Measurements from ENCODE around the gene KRT15. TPM values are rescaled to one million over a fixed set of nuclear protein-coding genes. Genes with fewer than 3 reads are reported as not detected.

KRT15 gene
- total RNA-seq, 2 donors from 2014 or later: 0.47 TPM; not detected in 1

DNA sequence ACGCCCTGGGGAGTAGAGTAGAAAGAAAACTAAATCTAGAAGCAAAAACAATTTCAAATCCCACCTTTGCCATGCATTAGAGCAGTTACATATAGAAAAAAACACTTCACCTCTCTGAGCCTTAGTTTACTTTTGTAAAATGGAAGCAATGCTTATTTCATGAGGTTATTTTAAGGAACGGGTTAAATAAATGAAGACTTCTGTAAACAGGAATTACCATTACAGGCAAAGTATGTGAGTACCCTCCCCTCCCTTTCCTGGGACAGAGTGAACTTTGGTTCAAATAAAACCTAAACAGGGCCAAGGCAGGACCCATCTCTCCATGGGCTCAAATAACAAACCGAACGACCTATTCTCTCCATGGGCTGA lies 4.5 kb upstream of the KRT15 start:
- TF ChIP-seq, protein P1, sequence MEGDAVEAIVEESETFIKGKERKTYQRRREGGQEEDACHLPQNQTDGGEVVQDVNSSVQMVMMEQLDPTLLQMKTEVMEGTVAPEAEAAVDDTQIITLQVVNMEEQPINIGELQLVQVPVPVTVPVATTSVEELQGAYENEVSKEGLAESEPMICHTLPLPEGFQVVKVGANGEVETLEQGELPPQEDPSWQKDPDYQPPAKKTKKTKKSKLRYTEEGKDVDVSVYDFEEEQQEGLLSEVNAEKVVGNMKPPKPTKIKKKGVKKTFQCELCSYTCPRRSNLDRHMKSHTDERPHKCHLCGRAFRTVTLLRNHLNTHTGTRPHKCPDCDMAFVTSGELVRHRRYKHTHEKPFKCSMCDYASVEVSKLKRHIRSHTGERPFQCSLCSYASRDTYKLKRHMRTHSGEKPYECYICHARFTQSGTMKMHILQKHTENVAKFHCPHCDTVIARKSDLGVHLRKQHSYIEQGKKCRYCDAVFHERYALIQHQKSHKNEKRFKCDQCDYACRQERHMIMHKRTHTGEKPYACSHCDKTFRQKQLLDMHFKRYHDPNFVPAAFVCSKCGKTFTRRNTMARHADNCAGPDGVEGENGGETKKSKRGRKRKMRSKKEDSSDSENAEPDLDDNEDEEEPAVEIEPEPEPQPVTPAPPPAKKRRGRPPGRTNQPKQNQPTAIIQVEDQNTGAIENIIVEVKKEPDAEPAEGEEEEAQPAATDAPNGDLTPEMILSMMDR (IDR thresholded peaks at IDR 0.05): no peak
- H3K9me3 ChIP-seq: no peaks in the 10 kb centered on the region
- peaks cover 0 to 12% of the 10 kb centered on the region in 2 donors for H3K4me1 ChIP-seq
- no peak overlapping the region for H3K27ac ChIP-seq
- H3K4me3 ChIP-seq: no peak overlapping the region
- H3K36me3 ChIP-seq: no peaks in the 10 kb centered on the region
- H3K27me3 ChIP-seq: peaks cover 10 to 16% of the 10 kb centered on the region in 2 donors
- DNase-seq (ENCODE audit: low spot score): no peak

DNA sequence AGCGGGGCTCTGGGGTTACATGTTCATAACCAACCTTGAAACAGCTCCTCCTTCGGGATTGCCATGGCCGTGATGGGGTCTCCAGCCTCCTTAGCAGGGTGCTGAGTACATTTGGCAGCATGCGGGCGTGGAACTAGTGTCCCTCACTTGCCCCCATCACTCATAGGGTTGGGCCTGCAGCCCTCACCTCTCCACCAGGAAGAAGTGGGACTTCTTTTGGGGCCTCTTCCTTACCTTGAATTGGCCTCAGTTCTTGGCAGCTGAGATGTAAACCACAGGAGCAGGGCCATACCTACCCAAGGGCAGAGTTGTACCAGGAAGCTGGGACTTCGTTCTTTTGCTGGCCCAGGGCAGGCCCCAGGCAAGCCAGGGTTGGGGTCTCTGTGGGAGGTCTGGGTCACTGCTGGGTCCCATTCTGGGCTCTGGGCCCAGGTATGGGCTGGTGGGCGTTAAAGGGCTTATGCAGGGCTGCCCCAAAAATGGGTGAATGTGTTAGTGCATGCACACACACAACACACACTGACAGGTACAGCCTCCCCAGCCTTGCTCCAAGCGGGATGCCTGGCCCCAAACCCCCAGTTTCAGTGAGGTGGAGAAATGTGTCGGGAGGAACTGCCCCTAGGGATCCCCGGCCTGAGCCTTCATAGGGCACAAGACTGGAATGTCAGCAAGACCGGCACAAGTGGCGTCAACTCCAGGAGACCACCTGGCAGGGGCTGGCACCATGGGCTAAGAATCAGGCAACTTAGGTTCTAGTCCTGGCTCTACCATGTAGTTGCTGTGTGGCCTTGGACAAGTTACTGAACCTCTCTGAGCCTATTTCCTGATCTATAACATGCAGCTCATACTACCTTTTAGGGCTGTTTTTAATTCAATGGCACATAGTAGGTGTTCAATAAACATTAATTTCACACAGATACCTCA lies 3.9 kb upstream of the KRT15 start:
- peaks cover 4 to 10% of the 10 kb centered on the region in 2 donors for H3K27me3 ChIP-seq
- TF ChIP-seq, protein P1 (IDR thresholded peaks at IDR 0.05): no peak
- no peak overlapping the region for H3K4me3 ChIP-seq
- no peak overlapping the region for H3K27ac ChIP-seq
- DNase-seq (ENCODE audit: low spot score): no peak
- no peaks in the 10 kb centered on the region for H3K36me3 ChIP-seq
- peaks cover 0 to 5% of the 10 kb centered on the region in 2 donors for H3K4me1 ChIP-seq
- H3K9me3 ChIP-seq: no peaks in the 10 kb centered on the region

DNA sequence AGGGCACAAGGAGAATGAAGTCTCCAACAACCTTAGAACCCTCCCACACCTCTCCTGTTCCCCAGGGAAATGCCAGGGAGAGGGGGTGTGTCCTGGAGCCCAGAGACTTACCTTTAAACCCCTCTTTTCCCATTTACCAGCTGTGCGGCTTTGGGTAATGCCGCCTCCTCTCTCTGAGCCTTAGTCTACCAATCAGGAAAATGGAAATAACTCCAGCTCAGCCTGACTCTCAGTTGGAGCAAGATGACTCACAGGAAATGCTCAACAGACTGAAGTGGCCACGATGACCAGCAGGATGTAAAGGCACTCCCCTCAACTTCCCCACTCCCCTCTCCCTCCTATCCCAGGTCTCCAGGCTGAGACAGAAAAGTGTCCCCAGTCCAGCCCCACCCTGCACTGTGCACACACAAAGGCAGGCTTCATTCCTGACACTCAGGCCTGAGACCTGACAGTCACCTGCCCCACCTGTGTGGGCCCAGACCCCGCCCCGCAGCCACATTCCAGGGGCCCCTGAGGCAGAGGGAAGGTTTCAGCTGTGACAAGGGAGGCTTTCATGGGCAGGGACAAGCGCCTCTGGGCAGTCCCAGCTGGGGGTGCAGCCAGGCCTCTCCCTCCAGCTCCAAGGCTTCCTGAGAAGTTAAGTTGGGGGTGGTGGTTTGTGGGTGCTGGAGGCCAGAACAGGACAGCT lies 3.0 kb upstream of the KRT15 start:
- Histone ChIP-seq H3K9me3 (no peaks in the 10 kb centered on the region), H3K4me1 (no peaks in the 10 kb centered on the region), H3K27me3 (peaks cover 0 to 1% of the 10 kb centered on the region in 2 donors), H3K27ac (no peak overlapping the region), H3K36me3 (no peaks in the 10 kb centered on the region), H3K4me3 (no peak overlapping the region)
- TF ChIP-seq, protein P1 (IDR thresholded peaks at IDR 0.05): no peak
- no peak for DNase-seq (ENCODE audit: low spot score)

DNA sequence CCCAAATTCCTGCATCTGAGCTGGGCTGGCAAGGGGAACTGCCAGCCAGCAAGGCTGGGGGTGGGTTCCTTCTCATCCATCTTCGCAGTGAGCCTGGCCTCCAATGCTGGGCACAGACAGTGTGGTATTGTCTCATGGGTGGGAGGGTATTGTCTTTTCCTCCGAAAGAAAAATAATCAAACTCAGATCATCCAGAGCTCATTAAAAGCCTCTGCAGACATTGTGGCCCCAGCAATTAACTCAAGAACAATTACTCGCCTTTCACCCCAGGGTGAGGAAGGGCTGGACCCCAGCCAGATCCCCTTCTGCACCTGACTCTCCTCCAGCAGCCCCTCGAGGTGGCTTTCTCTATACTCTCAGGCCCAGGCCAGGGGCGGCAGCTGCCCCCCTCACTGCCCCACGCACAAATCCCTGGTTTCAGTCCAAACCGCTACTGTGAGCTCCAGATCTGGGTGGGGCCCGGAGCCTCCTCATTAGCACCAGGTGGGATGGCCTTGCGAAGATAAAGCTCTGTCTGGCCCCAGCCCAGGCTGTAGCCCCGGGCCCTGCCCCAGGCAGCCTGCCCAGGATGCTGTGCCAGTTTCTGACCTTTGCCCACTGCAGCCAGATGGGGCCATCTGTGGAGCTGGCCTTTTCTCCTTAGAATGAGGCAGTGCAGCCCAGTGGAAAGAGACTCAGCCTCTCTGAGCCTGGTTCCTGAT lies 2.3 kb upstream of the KRT15 start:
- H3K4me3 ChIP-seq: no peak overlapping the region
- H3K27ac ChIP-seq: no peak overlapping the region
- TF ChIP-seq, protein P1 (IDR thresholded peaks at IDR 0.05): no peak
- H3K27me3 ChIP-seq: no peaks in the 10 kb centered on the region
- H3K9me3 ChIP-seq: no peaks in the 10 kb centered on the region
- DNase-seq (ENCODE audit: low spot score): no peak
- no peaks in the 10 kb centered on the region for H3K36me3 ChIP-seq
- H3K4me1 ChIP-seq: no peaks in the 10 kb centered on the region

DNA sequence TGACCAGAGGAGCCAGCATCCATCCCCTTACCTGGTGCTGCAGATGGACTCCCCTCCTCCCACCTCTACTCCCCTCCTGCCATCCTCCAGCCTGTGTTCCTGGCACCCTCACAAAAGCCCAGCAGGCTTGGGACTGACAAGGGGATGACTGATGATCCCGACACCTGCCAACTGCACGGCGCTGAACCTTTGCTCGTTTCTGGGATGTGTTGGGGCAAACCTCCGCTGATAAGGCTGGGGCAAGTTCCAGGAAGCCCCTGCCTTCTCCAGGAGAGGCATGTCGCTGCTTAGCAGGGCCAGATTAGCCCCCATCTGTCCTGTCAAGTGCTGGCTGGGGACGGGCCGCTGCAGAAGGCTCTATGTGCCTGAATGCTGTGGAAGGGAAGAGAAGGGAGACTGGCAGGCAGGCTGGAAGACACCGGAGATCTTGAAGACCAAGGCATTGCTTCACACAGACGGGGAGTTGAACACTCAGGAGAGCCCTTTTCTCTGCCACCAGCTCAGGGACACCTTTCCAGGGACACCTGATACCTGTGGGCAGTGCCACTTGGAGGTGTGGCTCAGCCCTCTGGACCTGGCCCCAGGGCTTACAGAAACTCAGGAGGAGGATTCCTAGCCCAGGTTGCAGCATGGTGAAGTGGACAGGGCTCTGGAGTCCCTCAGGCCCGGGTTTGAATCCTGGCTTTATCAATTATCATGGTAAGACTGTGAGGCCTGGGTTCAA lies 973 bp upstream of the KRT15 start:
- Histone ChIP-seq H3K27ac (no peak overlapping the region), H3K27me3 (no peaks in the 10 kb centered on the region), H3K4me1 (no peaks in the 10 kb centered on the region), H3K4me3 (no peak overlapping the region), H3K36me3 (no peaks in the 10 kb centered on the region), H3K9me3 (no peaks in the 10 kb centered on the region)
- no peak for DNase-seq (ENCODE audit: low spot score)
- TF ChIP-seq, protein P1 (IDR thresholded peaks at IDR 0.05): no peak
